Karpas-422 (cell line): Measurements from ENCODE around the gene SLC24A3. TPM values are rescaled to one million over a fixed set of nuclear protein-coding genes. Genes with fewer than 3 reads are reported as not detected.

Experiments
- DNase-seq: peaks from one replicate; pipeline ENCODE4 v3.0.0-alpha.2; 2015
- H2AFZ ChIP-seq: fragments of 200-600 bp; sonication (generic); 2 replicates; pipeline ENCODE4 v1.6.1; 2014; ENCODE audit warnings: antibody characterized with exemption, low read length, mixed read lengths
- H3K27ac ChIP-seq: fragments of 200-600 bp; sonication (generic); 2 replicates; pipeline ENCODE4 v1.5.1; 2014; ENCODE audit warnings: mild to moderate bottlenecking, low read length, moderate library complexity
- H3K27me3 ChIP-seq: fragments of 200-600 bp; sonication (generic); 2 replicates; pipeline ENCODE4 v1.6.1; 2014; ENCODE audit warnings: low read length, mixed read lengths
- H3K36me3 ChIP-seq: fragments of 200-600 bp; sonication (generic); 2 replicates; pipeline ENCODE4 v1.6.1; 2014; ENCODE audit warnings: low read length, mixed read lengths; ENCODE audit not compliant: insufficient read depth
- H3K4me1 ChIP-seq: fragments of 200-600 bp; sonication (generic); 2 replicates; pipeline ENCODE4 v1.6.1; 2014; ENCODE audit warnings: mild to moderate bottlenecking, low read length, mixed read lengths
- H3K4me2 ChIP-seq: fragments of 200-600 bp; sonication (generic); 2 replicates; pipeline ENCODE4 v1.6.1; 2014; ENCODE audit warnings: low read length, low read depth, mild to moderate bottlenecking; ENCODE audit not compliant: poor library complexity, severe bottlenecking
- H3K4me3 ChIP-seq: fragments of 200-600 bp; sonication (generic); 2 replicates; pipeline ENCODE4 v1.5.1; 2014; ENCODE audit warnings: mild to moderate bottlenecking, antibody characterized with exemption, low read length, mixed read lengths
- H3K79me2 ChIP-seq: fragments of 200-600 bp; sonication (generic); 2 replicates; pipeline ENCODE4 v1.6.1; 2014; ENCODE audit warnings: mild to moderate bottlenecking, low read length, mixed read lengths
- H3K9ac ChIP-seq: fragments of 200-600 bp; sonication (generic); 2 replicates; pipeline ENCODE4 v1.6.0; 2014; ENCODE audit warnings: low read length
- H3K9me2 ChIP-seq: fragments of 200-600 bp; sonication (generic), shearing (Covaris generic); replicated peaks from 2 replicates; pipeline ENCODE4 v1.6.0; 2014; ENCODE audit warnings: mild to moderate bottlenecking, low read length, moderate library complexity; ENCODE audit not compliant: insufficient read depth
- H3K9me3 ChIP-seq: fragments of 300-700, 200-600 bp; sonication (generic); 2 replicates; pipeline ENCODE4 v1.6.1; 2014; ENCODE audit warnings: low read length, mixed read lengths
- H4K20me1 ChIP-seq: fragments of 200-600 bp; sonication (generic); 2 replicates; pipeline ENCODE4 v1.6.1; 2014; ENCODE audit warnings: mild to moderate bottlenecking, antibody characterized with exemption, low read length, low read depth; ENCODE audit not compliant: insufficient read depth
- total RNA-seq: library from RNA; depleted of rRNA; stranded (reverse); fragments of >200 nt; shearing (Covaris generic); gene quantifications from 2 replicates; pipeline ENCODE4 v1.2.3, GENCODE V29; 2014; ENCODE audit warnings: low replicate concordance

Gene SLC24A3
- total RNA-seq, 1 experiment from 2014 or later = not detected

DNA sequence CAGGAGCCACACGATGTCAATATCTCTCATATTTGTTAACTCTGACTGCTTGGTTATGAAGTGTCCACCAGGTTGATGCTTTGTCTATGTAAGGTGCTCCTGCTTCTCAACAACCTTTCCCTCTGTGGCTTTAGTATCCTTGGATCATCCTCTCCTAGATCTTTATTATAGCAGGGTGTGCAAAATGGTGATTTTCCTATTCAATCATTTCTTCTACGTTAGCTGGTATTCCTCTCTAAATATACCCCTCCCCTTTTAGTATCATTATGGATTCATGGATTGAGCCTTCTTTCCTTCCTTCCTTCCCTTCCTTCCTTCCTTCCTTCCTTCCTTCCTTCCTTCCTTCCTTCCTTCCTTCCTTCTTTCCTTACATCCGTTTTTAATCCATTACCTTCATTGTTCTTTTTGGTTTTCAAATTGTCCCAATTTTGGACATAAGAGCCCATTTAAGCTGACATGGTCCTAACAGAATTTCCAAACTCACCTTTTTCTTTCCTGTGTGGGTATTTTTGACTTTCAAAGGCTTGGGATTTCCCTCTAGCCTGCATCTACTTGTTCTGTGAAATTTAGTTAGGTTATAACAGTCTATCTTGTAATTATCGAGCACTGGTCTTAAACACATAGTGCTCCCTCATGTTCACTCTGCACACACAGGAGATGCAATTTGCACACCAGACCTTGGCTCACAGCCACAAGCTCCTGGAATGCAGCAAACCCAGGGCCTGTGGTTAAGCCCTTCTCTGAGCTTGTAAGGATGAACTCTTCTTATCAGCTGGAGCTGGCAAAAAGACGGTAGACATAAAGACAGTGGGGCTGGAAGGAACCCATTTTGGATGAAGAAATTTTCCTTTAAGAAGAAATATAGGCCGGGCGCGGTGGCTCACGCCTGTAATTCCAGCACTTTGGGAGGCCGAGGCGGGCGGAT is 109.9 kb downstream of the SLC24A3 start:
- H3K27me3 ChIP-seq = no peaks in the 10 kb centered on the region
- H4K20me1 ChIP-seq = no peaks in the 10 kb centered on the region
- no peaks in the 10 kb centered on the region for H3K9me2 ChIP-seq
- H3K9ac ChIP-seq = no peak overlapping the region
- no peak overlapping the region for H3K4me3 ChIP-seq
- H3K79me2 ChIP-seq = no peaks in the 10 kb centered on the region
- H3K27ac ChIP-seq = no peak overlapping the region
- peaks cover 2% of the 10 kb centered on the region; the same call in 1 of the 2 replicates for H3K4me1 ChIP-seq
- H3K4me2 ChIP-seq = no peak overlapping the region
- no peaks in the 10 kb centered on the region for H3K36me3 ChIP-seq
- H2AFZ ChIP-seq = no peak overlapping the region
- DNase-seq = no peak
- H3K9me3 ChIP-seq = no peaks in the 10 kb centered on the region

DNA sequence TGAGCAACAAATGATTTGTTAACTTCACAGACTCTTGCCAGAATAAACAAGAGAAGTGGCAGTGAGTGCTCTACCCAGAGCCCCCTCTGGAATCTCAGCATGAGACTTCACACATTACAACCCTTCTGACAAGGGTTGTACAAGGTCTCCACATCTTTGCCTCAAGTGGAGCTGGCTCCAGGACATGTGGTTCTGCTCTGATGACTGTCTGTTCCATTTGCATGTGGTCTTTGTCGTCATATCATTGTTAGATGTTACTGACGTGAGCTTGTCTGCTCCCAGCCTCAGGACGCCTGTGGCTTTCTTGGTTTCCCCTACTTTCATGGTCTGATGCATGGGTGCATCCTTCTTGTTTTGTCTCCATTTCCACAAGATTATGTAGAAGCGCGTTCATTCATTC is 115.0 kb downstream of the SLC24A3 start:
- H2AFZ ChIP-seq = no peak overlapping the region
- H3K9me3 ChIP-seq = no peaks in the 10 kb centered on the region
- no peaks in the 10 kb centered on the region for H3K36me3 ChIP-seq
- H3K4me1 ChIP-seq = no peaks in the 10 kb centered on the region
- H3K79me2 ChIP-seq = no peaks in the 10 kb centered on the region
- H3K4me3 ChIP-seq = no peak overlapping the region
- no peaks in the 10 kb centered on the region for H3K9me2 ChIP-seq
- DNase-seq = no peak
- no peak overlapping the region for H3K4me2 ChIP-seq
- no peak overlapping the region for H3K27ac ChIP-seq
- no peak overlapping the region for H3K9ac ChIP-seq
- no peaks in the 10 kb centered on the region for H4K20me1 ChIP-seq
- H3K27me3 ChIP-seq = no peaks in the 10 kb centered on the region

DNA sequence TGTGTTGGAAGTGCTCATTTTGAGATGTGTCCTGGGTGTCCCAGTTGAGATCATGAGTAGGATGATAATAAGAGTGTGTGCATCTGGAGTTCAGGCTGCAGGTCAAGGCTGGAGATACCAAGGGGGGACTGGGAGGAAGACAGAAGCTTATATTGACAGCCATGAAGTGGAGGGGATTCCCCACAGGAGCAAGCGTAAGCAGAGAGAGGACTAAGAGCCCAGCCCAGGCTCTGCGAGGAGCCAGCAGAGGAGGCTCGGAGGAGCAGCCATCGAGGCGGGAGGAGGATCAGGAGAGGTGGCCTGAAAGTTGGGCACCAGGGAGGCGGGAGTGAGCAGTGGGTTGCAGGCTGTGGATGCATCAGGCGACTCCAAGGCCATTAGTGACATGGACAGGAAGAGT is 116.2 kb downstream of the SLC24A3 start:
- no peaks in the 10 kb centered on the region for H3K9me3 ChIP-seq

GRCh38 chr20:19330038-19330437 is 117.6 kb downstream of the SLC24A3 start:
- H3K9me2 ChIP-seq = no peaks in the 10 kb centered on the region
- DNase-seq = no peak
- no peak overlapping the region for H3K4me2 ChIP-seq
- no peaks in the 10 kb centered on the region for H3K36me3 ChIP-seq
- H3K27me3 ChIP-seq = no peaks in the 10 kb centered on the region
- H3K4me1 ChIP-seq = no peaks in the 10 kb centered on the region
- H3K9ac ChIP-seq = no peak overlapping the region
- H4K20me1 ChIP-seq = no peaks in the 10 kb centered on the region
- no peaks in the 10 kb centered on the region for H3K9me3 ChIP-seq
- no peaks in the 10 kb centered on the region for H3K79me2 ChIP-seq
- no peak overlapping the region for H3K4me3 ChIP-seq
- H3K27ac ChIP-seq = no peak overlapping the region
- no peak overlapping the region for H2AFZ ChIP-seq

More for the DNA sequence above, 116.2 kb downstream of the SLC24A3 start:
- Histone ChIP-seq H3K9me2 (no peaks in the 10 kb centered on the region), H3K4me3 (no peak overlapping the region), H3K79me2 (no peaks in the 10 kb centered on the region), H4K20me1 (no peaks in the 10 kb centered on the region), H2AFZ (no peak overlapping the region), H3K4me2 (no peak overlapping the region), H3K27ac (no peak overlapping the region), H3K9ac (no peak overlapping the region), H3K27me3 (no peaks in the 10 kb centered on the region), H3K36me3 (no peaks in the 10 kb centered on the region), H3K4me1 (no peaks in the 10 kb centered on the region)
- DNase-seq = no peak

DNA sequence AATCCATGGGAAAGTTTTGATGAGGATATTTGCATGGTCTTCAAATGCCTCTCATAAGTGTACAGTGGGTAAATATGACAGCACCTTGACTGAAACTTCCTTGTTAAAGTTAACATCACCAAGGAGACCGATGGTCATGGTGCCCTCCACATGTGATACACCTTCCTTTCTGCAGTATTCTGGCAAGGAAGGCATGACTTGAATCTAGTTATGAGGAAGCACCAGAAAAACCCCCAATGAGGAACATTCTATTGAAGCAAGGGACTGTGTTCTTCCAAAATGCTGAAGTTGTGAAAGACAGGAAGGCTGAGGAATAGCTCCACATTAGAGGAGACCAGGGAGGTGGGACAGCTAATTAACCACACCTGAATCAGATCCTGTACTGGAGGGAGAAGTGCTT is 118.3 kb downstream of the SLC24A3 start:
- Histone ChIP-seq H3K27me3 (no peaks in the 10 kb centered on the region), H4K20me1 (no peaks in the 10 kb centered on the region), H3K9ac (no peak overlapping the region), H3K4me3 (no peak overlapping the region), H3K9me3 (no peaks in the 10 kb centered on the region), H3K27ac (no peak overlapping the region), H3K9me2 (no peaks in the 10 kb centered on the region), H3K79me2 (no peaks in the 10 kb centered on the region), H3K36me3 (no peaks in the 10 kb centered on the region), H3K4me1 (no peaks in the 10 kb centered on the region), H3K4me2 (no peak overlapping the region), H2AFZ (no peak overlapping the region)
- DNase-seq = no peak

GRCh38 chr20:19333563-19333962 is 121.1 kb downstream of the SLC24A3 start:
- DNase-seq = no peak
- Histone ChIP-seq H3K4me2 (no peak overlapping the region), H3K27me3 (no peaks in the 10 kb centered on the region), H3K9me2 (no peaks in the 10 kb centered on the region), H3K36me3 (no peaks in the 10 kb centered on the region), H4K20me1 (no peaks in the 10 kb centered on the region), H3K4me3 (no peak overlapping the region), H3K79me2 (no peaks in the 10 kb centered on the region), H2AFZ (no peak overlapping the region), H3K27ac (no peak overlapping the region), H3K9me3 (no peaks in the 10 kb centered on the region), H3K9ac (no peak overlapping the region), H3K4me1 (no peaks in the 10 kb centered on the region)

GRCh38 chr20:19335341-19335740 is 122.9 kb downstream of the SLC24A3 start:
- H3K9me2 ChIP-seq = no peaks in the 10 kb centered on the region
- no peaks in the 10 kb centered on the region for H3K79me2 ChIP-seq
- H3K27me3 ChIP-seq = no peaks in the 10 kb centered on the region
- no peak for DNase-seq
- no peak overlapping the region for H3K9ac ChIP-seq
- H4K20me1 ChIP-seq = no peaks in the 10 kb centered on the region
- no peak overlapping the region for H3K27ac ChIP-seq
- no peaks in the 10 kb centered on the region for H3K9me3 ChIP-seq
- no peaks in the 10 kb centered on the region for H3K4me1 ChIP-seq
- no peak overlapping the region for H3K4me3 ChIP-seq
- no peaks in the 10 kb centered on the region for H3K36me3 ChIP-seq
- H3K4me2 ChIP-seq = no peak overlapping the region
- no peak overlapping the region for H2AFZ ChIP-seq

DNA sequence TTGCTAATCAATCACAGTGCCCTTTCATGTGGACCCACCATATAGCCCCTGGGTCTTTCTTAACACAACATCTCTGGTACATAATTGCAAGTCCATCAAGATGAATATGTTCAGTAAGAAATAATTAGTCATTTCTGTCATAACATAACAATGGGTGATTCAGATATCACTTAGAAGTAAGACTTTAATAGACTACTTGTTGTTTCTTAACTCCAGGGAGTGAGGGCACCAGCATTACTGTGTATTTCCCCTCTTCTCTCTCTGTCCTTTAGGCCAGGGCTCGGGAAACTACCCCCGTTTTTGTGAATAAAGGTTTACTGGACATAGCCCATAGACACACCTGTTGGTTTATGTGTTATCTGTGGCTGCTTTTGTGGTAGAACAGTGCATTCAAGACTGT is 123.5 kb downstream of the SLC24A3 start:
- Histone ChIP-seq H3K4me3 (no peak overlapping the region), H3K27ac (no peak overlapping the region), H4K20me1 (no peaks in the 10 kb centered on the region)

More for the DNA sequence above, 123.5 kb downstream of the SLC24A3 start:
- Histone ChIP-seq H3K4me1 (no peaks in the 10 kb centered on the region), H3K9ac (no peak overlapping the region), H3K9me2 (no peaks in the 10 kb centered on the region), H3K27me3 (no peaks in the 10 kb centered on the region), H3K4me2 (no peak overlapping the region), H3K36me3 (no peaks in the 10 kb centered on the region), H2AFZ (no peak overlapping the region), H3K79me2 (no peaks in the 10 kb centered on the region), H3K9me3 (no peaks in the 10 kb centered on the region)
- no peak for DNase-seq
